Lower lobe of right lung (tissue), 2 donors: Measurements from ENCODE around the gene TRAP1. TPM values are rescaled to one million over a fixed set of nuclear protein-coding genes. Genes with fewer than 3 reads are reported as not detected.

Source experiments
- ATAC-seq, 2 donors: fragments of 200-7000 bp; cut with Tn5 transposase; one replicate each; pipeline ENCODE4 v1.9.1; 2020 to 2022; ENCODE audit warnings: mild to moderate bottlenecking in 2 of 2, moderate library complexity in 2 of 2
- DNase-seq: peaks from one replicate; pipeline ENCODE4 v3.0.0-alpha.2; 2020
- H3K27ac ChIP-seq: fragments of 200-600 bp; one replicate; pipeline ENCODE4 v1.8.0; 2022
- H3K27me3 ChIP-seq: fragments of 200-600 bp; one replicate; pipeline ENCODE4 v1.8.0; 2022; ENCODE audit warnings: low read depth
- H3K36me3 ChIP-seq: fragments of 200-600 bp; one replicate; pipeline ENCODE4 v1.8.0; 2022; ENCODE audit warnings: mild to moderate bottlenecking
- H3K4me1 ChIP-seq: fragments of 200-600 bp; one replicate; pipeline ENCODE4 v1.8.0; 2022
- H3K4me3 ChIP-seq: fragments of 200-600 bp; one replicate; pipeline ENCODE4 v1.8.0; 2022; ENCODE audit warnings: mild to moderate bottlenecking
- H3K9me3 ChIP-seq: fragments of 200-600 bp; one replicate; pipeline ENCODE4 v1.8.0; 2022
- intact Hi-C: fragments of 100-400 bp; cut with DNase I; formaldehyde crosslinking; loops from one replicate; pipeline ENCODE4 v1.11.0; 2022
- total RNA-seq: library from RNA; stranded (reverse); fragmentation: NEBNext Ultra II Directional; extraction: Animal tissue kit (Norgen Biotek cat#: 25700); gene quantifications from one replicate; pipeline ENCODE4 v1.2.1, GENCODE V29; 2021
- TF ChIP-seq, protein P1 (sequence below): fragments of 200-600 bp; IDR thresholded peaks from one replicate; pipeline ENCODE4 v1.8.0; 2022; ENCODE audit warnings: antibody characterized with exemption, mild to moderate bottlenecking
- donor health status: DM: no; HTN: yes; CAD: no; lungs with severe emphysema.

Gene TRAP1
- total RNA-seq, 1 donor from 2014 or later: 51.8 TPM

GRCh38 chr16:3728424-3729160, 11.3 kb upstream of the TRAP1 start:
- no peak for DNase-seq
- intact Hi-C loops: no loop called here
- TF ChIP-seq, protein P1, sequence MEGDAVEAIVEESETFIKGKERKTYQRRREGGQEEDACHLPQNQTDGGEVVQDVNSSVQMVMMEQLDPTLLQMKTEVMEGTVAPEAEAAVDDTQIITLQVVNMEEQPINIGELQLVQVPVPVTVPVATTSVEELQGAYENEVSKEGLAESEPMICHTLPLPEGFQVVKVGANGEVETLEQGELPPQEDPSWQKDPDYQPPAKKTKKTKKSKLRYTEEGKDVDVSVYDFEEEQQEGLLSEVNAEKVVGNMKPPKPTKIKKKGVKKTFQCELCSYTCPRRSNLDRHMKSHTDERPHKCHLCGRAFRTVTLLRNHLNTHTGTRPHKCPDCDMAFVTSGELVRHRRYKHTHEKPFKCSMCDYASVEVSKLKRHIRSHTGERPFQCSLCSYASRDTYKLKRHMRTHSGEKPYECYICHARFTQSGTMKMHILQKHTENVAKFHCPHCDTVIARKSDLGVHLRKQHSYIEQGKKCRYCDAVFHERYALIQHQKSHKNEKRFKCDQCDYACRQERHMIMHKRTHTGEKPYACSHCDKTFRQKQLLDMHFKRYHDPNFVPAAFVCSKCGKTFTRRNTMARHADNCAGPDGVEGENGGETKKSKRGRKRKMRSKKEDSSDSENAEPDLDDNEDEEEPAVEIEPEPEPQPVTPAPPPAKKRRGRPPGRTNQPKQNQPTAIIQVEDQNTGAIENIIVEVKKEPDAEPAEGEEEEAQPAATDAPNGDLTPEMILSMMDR: no peak

DNA sequence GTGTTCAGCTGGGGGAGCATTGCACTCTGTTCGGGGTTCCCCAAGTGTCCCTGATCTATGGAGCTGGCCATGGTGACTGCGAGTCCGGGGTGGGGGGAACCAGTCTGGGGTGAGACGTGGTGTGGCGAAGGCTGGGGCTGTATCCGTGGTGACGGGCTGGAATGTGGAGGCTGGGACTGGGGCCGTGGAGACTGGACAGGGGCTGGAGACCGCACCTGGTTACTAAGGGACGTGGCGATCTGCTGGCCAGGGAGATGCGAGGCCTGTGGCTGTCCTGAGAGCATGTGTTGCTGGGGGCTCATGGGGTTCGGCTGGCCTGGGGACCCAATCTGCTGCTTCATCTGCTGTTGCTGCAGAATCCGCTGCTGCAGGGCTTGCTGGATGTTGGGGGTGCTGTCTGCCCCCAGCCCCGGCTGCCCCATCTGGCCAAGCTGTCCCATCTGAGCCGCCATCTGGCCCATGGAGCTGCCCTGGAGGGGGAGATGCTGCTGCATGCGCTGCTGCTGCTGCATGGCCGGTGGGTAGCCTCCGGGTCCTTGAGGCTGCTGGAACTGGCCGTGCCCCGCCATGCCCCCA, 10.6 kb upstream of the TRAP1 start:
- Histone ChIP-seq H3K4me1 (no peaks in the 10 kb centered on the region), H3K27ac (no peak overlapping the region), H3K9me3 (no peaks in the 10 kb centered on the region), H3K4me3 (no peak overlapping the region), H3K36me3 (peaks cover 68% of the 10 kb centered on the region), H3K27me3 (no peaks in the 10 kb centered on the region)
- DNase-seq (no peak), ATAC-seq (no peak)
- TF ChIP-seq, protein P1: no peak
- intact Hi-C loops: no loop called here

More at GRCh38 chr16:3728424-3729160, 11.3 kb upstream of the TRAP1 start:
- H3K36me3 ChIP-seq: peaks cover 74% of the 10 kb centered on the region
- H3K4me1 ChIP-seq: no peaks in the 10 kb centered on the region
- H3K9me3 ChIP-seq: no peaks in the 10 kb centered on the region
- ATAC-seq: peak in 1 of 2 donors; percentile 5
- H3K27me3 ChIP-seq: no peaks in the 10 kb centered on the region
- no peak overlapping the region for H3K4me3 ChIP-seq
- no peak overlapping the region for H3K27ac ChIP-seq

DNA sequence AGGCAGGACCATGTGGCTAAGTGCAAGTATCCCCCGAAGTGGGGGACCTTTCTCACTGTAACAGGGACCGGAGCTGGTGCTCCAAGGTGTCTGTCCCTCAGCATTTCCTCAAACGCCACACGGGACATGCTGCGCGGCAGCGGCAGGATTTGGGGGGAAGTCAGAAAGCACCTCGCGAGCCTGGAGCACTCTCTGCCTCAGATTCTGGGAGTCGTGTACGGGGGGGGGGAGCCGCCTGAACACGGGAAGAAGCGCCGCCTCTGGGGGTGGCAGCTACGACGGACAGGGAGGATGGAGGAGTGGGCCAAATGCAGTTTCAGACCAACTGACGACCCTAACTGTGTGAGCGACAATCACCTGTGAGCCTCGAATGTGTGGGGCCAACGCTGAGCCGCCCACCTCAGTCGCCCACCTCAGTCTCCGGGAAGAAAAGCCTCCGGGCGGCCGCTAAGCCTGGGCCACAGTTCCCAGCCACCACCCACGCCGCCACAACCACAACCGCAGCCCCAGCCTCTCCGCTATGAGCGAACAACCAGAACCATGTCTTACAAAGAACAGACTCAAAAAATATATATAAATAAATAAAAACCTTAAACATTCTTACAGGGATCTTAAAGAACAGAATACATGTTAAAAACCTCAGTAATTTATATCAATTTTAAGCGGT, 8.8 kb upstream of the TRAP1 start:
- Histone ChIP-seq H3K4me3 (no peak overlapping the region), H3K27me3 (no peaks in the 10 kb centered on the region), H3K36me3 (peaks cover 51% of the 10 kb centered on the region), H3K27ac (no peak overlapping the region), H3K4me1 (no peaks in the 10 kb centered on the region), H3K9me3 (no peaks in the 10 kb centered on the region)
- DNase-seq (no peak), ATAC-seq (no peak)
- TF ChIP-seq, protein P1: no peak
- intact Hi-C loops: no loop called here

DNA sequence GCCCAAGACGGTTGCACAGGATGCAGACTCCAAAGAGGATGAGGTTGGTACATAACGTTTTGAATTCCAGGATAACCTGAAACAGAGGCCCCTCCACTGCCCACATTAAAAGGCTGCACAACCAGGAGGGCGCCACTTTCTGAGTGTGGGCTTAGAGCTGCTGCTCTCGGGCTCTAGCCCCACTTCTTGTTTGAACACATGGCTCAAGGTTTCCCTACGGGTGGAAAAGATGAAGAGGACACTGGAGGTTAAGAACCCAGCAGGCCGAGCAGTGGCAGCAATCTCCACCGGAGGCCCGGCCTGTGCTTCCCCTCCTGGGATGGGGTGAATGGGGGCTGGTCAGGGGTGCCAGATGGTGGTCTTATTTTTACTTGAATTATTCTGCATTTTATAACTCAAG, 8.0 kb upstream of the TRAP1 start:
- DNase-seq: no peak
- H3K27ac ChIP-seq: no peak overlapping the region
- no peak overlapping the region for H3K4me3 ChIP-seq
- H3K9me3 ChIP-seq: no peaks in the 10 kb centered on the region
- no peak for ATAC-seq
- H3K36me3 ChIP-seq: peaks cover 42% of the 10 kb centered on the region
- H3K27me3 ChIP-seq: no peaks in the 10 kb centered on the region
- TF ChIP-seq, protein P1: no peak
- intact Hi-C loops: no loop called here
- H3K4me1 ChIP-seq: no peaks in the 10 kb centered on the region

- TF ChIP-seq, protein P1: no peak
- peaks cover 8% of the 10 kb centered on the region for H3K4me1 ChIP-seq
- H3K27ac ChIP-seq: no peak overlapping the region
These were observed 5.2 kb upstream of the TRAP1 start for GRCh38 chr16:3722508-3722907.

More at GRCh38 chr16:3722508-3722907, 5.2 kb upstream of the TRAP1 start:
- H3K4me3 ChIP-seq: no peak overlapping the region
- peaks cover 15% of the 10 kb centered on the region for H3K36me3 ChIP-seq
- ATAC-seq (no peak), DNase-seq (no peak)
- no peaks in the 10 kb centered on the region for H3K27me3 ChIP-seq
- intact Hi-C loops: no loop called here
- no peaks in the 10 kb centered on the region for H3K9me3 ChIP-seq
